ENCODE measurements around the gene TOGARAM2.
A peak's percentile ranks its signal among the peaks of the same experiment; 100 is the strongest.

The TOGARAM2 gene

GRCh38 chr2:28981016-28981441, at the start of gene TOGARAM2:
Gene TOGARAM2 (plus strand): TSS chr2:28981298. CDS start chr2:28994835, 13,537 bp downstream.
- no peak for DNase-seq

- no peak for DNase-seq
Observed at GRCh38 chr2:28934769-28935168, 46.3 kb upstream of the TOGARAM2 start.

GRCh38 chr2:28941008-28941407, 40.1 kb upstream of the TOGARAM2 start:
- no peak for DNase-seq

- DNase-seq: no peak
Observed at GRCh38 chr2:28944535-28945248, 36.4 kb upstream of the TOGARAM2 start.

- DNase-seq: no peak
Observed at GRCh38 chr2:28948160-28948559, 32.9 kb upstream of the TOGARAM2 start.

GRCh38 chr2:28949190-28949589, 31.9 kb upstream of the TOGARAM2 start:
- DNase-seq: no peak

- DNase-seq: no peak
Observed at GRCh38 chr2:28949617-28950305, 31.3 kb upstream of the TOGARAM2 start.

- no peak for DNase-seq
Observed at GRCh38 chr2:28950941-28951630, 30.0 kb upstream of the TOGARAM2 start.

GRCh38 chr2:28951910-28952835, 28.9 kb upstream of the TOGARAM2 start:
- peak; percentile 52 for DNase-seq

- DNase-seq: peak; percentile 97
Observed at GRCh38 chr2:28952836-28953211, 28.3 kb upstream of the TOGARAM2 start.

GRCh38 chr2:28955467-28955866, 25.6 kb upstream of the TOGARAM2 start:
- no peak for DNase-seq

- peak; percentile 44 for DNase-seq
Observed at GRCh38 chr2:28956415-28956826, 24.7 kb upstream of the TOGARAM2 start.

- no peak for DNase-seq
Observed at GRCh38 chr2:28956890-28957289, 24.2 kb upstream of the TOGARAM2 start.

- peak; percentile 86 for DNase-seq
Observed at GRCh38 chr2:28958689-28959088, 22.4 kb upstream of the TOGARAM2 start.

GRCh38 chr2:28960401-28960800, 20.7 kb upstream of the TOGARAM2 start:
- no peak for DNase-seq

- no peak for DNase-seq
Observed at GRCh38 chr2:28962505-28962904, 18.6 kb upstream of the TOGARAM2 start.

- DNase-seq: no peak
Observed at GRCh38 chr2:28970464-28971160, 10.5 kb upstream of the TOGARAM2 start.

- DNase-seq: no peak
Observed at GRCh38 chr2:28972778-28973335, 8.2 kb upstream of the TOGARAM2 start.

GRCh38 chr2:28974252-28974651, 6.8 kb upstream of the TOGARAM2 start:
- no peak for DNase-seq

GRCh38 chr2:28975671-28976070, 5.4 kb upstream of the TOGARAM2 start:
- no peak for DNase-seq

- no peak for DNase-seq
Observed at GRCh38 chr2:28976584-28976983, 4.5 kb upstream of the TOGARAM2 start.

Data from OCI-M1 (cell line).